Ectodermal cell (in vitro differentiated cells): Measurements from ENCODE around the gene CCDC85C.

Source experiments
- H3K27ac ChIP-seq: 2 replicates; pipeline ENCODE4 v1.7.0; 2013; ENCODE audit warnings: mild to moderate bottlenecking, low read depth, low read length; ENCODE audit not compliant: insufficient read depth, poor library complexity, severe bottlenecking
- H3K27me3 ChIP-seq: 2 replicates; pipeline ENCODE4 v1.7.0; 2013; ENCODE audit warnings: mild to moderate bottlenecking, low read length; ENCODE audit not compliant: insufficient read depth, control insufficient read depth, poor library complexity, severe bottlenecking
- H3K36me3 ChIP-seq: one replicate; pipeline ENCODE4 v1.7.0; 2013; ENCODE audit warnings: low read length; ENCODE audit not compliant: control insufficient read depth, insufficient read depth
- H3K4me1 ChIP-seq: one replicate; pipeline ENCODE4 v1.7.0; 2013; ENCODE audit warnings: low read length; ENCODE audit not compliant: control insufficient read depth, insufficient read depth
- H3K4me3 ChIP-seq: 2 replicates; pipeline ENCODE4 v1.7.0; 2013; ENCODE audit warnings: low read depth, low read length, control low read depth; ENCODE audit not compliant: insufficient read depth
- H3K9me3 ChIP-seq: 2 replicates; pipeline ENCODE4 v1.7.0; 2013; ENCODE audit warnings: mild to moderate bottlenecking, low read length, moderate library complexity; ENCODE audit not compliant: control insufficient read depth
- WGBS, 2 experiments: methylation state at CpG; one replicate each; pipeline ENCODE4 v1.1.7; 2013; ENCODE audit warnings: missing lambda C conversion rate in 2 of 2; 5-methylcytosine and 5-hydroxymethylcytosine counted together

The CCDC85C gene

DNA sequence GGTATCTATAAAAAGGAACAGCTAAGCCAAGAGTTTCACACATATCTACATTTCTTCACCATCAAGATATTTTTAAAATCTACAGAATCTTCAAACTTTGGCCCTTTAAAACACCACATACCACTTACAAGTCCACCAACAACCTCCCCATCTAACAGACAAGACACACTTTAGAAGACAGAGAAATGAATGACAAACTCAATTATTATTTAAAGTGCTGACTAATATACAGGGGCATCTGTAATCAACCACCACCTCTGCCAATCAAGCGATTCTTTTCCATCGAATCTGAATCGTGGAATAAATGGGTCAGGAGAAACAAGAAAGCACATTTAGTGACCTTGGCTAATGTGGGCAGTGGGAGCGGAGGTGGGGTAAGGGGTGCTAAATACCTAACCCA, 131.1 kb downstream of the CCDC85C start:
- WGBS, 2 experiments, result 80 to 91% methylated on average over 2 to 4 of the region's 4 CpGs
- no peaks in the 10 kb centered on the region for H3K9me3 ChIP-seq
- H3K4me3 ChIP-seq, result no peak overlapping the region
- no peaks in the 10 kb centered on the region for H3K4me1 ChIP-seq
- no peaks in the 10 kb centered on the region for H3K36me3 ChIP-seq
- no peaks in the 10 kb centered on the region for H3K27me3 ChIP-seq
- no peak overlapping the region for H3K27ac ChIP-seq

DNA sequence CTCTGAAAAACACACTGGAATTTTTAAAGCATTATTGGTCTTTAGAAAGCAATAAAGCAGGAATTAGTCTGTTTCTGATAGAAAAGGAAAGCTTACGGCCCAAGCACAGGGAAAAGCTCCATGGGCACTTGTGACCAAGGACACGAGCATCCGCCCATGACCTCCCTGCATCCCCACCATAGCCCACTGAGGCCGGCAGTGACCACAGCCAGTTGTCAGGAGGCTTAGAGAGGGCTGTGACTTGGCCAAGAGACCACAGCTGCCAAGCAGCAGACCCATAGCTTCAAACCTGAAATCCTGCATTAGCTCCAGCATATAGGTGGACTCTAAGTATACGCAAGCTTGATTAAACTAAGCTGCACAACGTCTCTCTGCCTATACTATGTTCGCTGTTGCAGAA, 132.3 kb downstream of the CCDC85C start:
- Histone ChIP-seq H3K27ac (no peak overlapping the region), H3K27me3 (no peaks in the 10 kb centered on the region), H3K36me3 (no peaks in the 10 kb centered on the region), H3K9me3 (no peaks in the 10 kb centered on the region), H3K4me3 (no peak overlapping the region), H3K4me1 (no peaks in the 10 kb centered on the region)
- WGBS, 2 experiments, result 94 to 96% methylated on average over 7 of the region's 7 CpGs

DNA sequence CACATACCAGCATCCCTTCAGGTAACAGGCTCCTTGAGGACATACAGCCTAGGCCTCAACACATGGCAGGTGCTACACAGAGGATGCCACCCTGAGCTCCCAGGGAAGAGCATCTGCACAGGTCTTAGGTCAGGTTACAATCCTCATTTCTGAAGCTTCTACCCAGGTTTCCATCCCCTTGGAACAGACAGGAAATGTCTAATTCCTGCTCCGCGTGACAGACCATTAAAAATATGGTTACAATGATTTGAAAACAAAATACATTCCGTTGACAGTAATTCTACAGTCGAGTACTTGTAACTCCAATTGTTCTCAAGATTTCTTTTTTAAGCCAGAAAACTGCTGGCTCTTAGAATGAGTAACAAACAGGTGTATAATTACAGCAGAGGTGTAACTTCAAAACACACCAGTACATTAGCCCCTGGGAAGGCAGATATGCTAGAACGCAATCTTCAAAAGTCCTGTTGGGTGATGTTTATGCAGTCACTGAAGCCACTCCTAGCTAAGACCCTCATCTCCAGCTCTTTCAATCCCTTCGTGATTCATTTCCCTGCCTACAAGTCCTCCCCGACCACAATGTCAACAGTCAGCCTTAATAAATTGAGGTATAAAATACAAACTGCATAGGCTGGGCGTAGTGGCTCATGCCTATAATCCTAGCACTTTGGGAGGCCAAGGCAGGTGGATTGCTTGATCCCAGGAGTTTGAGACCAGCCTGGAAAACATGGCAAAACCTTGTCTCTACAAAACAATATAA, 135.0 kb downstream of the CCDC85C start:
- Histone ChIP-seq H3K27me3 (no peaks in the 10 kb centered on the region), H3K36me3 (no peaks in the 10 kb centered on the region), H3K9me3 (no peaks in the 10 kb centered on the region), H3K4me3 (no peak overlapping the region), H3K27ac (no peak overlapping the region), H3K4me1 (no peaks in the 10 kb centered on the region)
- 90 to 98% methylated on average over 8 of the region's 8 CpGs for WGBS, 2 experiments

DNA sequence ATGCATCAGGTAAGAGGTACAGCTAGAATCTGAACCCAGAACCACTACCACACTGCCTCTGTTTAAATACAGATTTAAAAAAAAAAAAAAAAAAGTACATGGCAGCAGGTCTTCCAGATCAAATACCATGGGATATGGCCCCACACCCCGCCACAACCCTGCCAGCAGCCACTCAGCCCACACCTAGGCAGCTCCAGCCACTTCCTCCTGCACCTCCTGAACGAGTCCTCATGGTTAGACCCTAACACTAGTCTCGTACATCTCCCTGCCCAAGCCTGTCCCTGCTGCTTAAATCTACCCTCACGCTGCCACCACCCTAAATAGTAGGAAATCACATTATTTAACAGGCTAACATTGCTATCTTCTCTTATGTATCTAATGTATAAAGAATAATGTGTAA, 135.9 kb downstream of the CCDC85C start:
- no peaks in the 10 kb centered on the region for H3K36me3 ChIP-seq
- no peaks in the 10 kb centered on the region for H3K27me3 ChIP-seq
- WGBS, 2 experiments, result 96 to 98% methylated on average over 4 of the region's 4 CpGs
- no peaks in the 10 kb centered on the region for H3K9me3 ChIP-seq
- H3K27ac ChIP-seq, result no peak overlapping the region
- H3K4me1 ChIP-seq, result no peaks in the 10 kb centered on the region
- H3K4me3 ChIP-seq, result no peak overlapping the region

DNA sequence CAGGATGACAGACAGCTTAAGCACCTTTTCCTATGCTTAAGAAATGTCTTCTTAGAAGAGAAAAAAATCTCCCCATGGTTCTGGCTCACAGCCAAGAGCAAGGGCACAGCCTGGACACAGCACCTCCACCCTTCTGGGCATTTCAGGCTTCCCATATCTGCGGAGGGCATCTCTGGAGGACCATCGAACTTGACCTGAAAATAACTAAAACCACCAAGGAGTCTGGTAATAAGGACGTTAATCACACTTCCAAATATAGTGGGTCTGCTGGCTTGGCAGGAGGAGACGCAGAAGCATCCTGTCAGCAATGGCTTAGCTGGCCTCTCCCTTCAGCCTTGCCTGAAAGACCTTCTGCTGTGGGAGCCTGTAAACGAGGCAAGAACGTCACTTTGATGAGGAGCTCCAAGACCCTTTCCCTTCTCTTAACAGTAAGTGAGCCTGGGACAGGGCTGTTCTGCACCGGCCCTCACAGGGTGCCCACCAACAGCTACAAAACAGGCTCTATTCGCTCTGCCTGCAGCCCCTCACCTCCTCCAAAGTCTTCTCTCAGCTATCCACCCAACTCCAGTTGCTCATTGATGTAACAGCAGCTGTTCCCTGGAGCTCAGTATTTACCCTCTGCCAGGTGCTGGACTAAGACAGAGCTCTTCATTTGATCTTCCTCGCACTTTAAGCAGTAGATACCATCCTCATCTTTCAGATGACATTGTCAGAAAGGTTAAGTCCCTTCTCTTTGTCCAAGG, 136.5 kb downstream of the CCDC85C start:
- Histone ChIP-seq H3K9me3 (no peaks in the 10 kb centered on the region), H3K4me1 (no peaks in the 10 kb centered on the region), H3K27ac (no peak overlapping the region), H3K4me3 (no peak overlapping the region), H3K27me3 (no peaks in the 10 kb centered on the region), H3K36me3 (no peaks in the 10 kb centered on the region)
- 89 to 92% methylated on average over 9 of the region's 9 CpGs for WGBS, 2 experiments

DNA sequence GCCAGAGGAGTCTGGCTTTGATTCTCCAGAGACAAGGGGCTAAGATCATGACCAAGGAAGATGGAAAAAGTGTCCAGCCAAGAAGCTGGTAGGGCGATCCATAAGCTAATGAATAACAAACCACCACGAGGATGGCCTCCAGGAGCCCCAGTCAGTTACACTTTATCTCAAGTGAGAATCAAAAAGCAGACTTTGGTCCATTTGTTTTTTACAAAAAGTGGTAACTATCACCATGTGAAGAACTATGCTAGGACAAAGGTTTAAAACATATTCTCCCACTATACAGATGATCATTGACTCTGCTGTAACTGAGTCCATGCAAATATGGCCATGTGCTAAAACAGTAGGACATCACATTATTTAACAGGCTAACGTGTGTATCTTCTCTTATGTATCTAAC, 137.2 kb downstream of the CCDC85C start:
- Histone ChIP-seq H3K4me1 (no peaks in the 10 kb centered on the region), H3K36me3 (no peaks in the 10 kb centered on the region), H3K27me3 (no peaks in the 10 kb centered on the region), H3K9me3 (no peaks in the 10 kb centered on the region), H3K4me3 (no peak overlapping the region), H3K27ac (no peak overlapping the region)
- 90 to 95% methylated on average over 2 to 3 of the region's 3 CpGs for WGBS, 2 experiments

DNA sequence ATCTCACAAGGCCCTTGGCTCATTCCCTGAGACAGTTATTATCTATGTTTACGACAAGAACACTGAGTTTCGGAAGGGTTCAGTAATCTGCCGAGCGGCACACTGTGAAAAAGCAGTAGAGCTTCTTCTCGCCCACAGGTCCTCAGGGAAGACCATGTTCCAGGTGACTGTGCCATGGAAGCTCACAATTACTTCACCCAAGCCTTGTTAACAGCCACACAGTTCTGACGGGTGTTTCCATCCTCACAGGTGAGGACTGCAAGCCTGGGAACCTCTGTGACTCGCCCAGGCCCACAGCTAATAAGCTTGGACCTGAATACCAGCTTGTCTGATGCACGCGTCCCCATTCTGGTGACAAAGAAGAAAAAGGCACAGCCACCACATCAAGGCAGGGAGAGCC, 138.7 kb downstream of the CCDC85C start:
- Histone ChIP-seq H3K4me3 (no peak overlapping the region), H3K36me3 (no peaks in the 10 kb centered on the region), H3K27me3 (no peaks in the 10 kb centered on the region), H3K9me3 (no peaks in the 10 kb centered on the region), H3K27ac (no peak overlapping the region), H3K4me1 (no peaks in the 10 kb centered on the region)
- 96 to 97% methylated on average over 9 of the region's 9 CpGs for WGBS, 2 experiments

DNA sequence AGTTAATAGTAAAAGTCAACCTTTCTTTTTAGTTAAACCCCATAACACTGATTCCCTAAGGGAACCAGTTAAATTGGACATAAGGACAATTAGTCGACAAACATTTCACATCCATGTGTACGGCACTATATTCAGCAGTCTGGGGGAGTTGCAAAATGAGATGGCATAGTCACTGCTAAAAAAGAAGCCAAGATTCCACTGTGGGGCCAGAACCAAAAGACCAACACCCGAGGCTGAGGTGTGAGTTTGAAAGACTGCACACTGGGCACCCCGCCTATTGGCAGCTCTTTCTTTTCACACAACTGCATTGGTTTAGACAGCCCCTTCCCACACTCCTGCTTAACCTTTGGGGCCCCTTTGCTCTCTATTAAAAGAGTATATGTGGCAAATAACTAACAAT, 140.0 kb downstream of the CCDC85C start:
- H3K27ac ChIP-seq, result peak overlapping the region; percentile 44
- H3K4me3 ChIP-seq, result no peak overlapping the region
- 87 to 90% methylated on average over 4 of the region's 4 CpGs for WGBS, 2 experiments
- no peaks in the 10 kb centered on the region for H3K9me3 ChIP-seq
- no peaks in the 10 kb centered on the region for H3K36me3 ChIP-seq
- H3K27me3 ChIP-seq, result no peaks in the 10 kb centered on the region
- no peaks in the 10 kb centered on the region for H3K4me1 ChIP-seq

DNA sequence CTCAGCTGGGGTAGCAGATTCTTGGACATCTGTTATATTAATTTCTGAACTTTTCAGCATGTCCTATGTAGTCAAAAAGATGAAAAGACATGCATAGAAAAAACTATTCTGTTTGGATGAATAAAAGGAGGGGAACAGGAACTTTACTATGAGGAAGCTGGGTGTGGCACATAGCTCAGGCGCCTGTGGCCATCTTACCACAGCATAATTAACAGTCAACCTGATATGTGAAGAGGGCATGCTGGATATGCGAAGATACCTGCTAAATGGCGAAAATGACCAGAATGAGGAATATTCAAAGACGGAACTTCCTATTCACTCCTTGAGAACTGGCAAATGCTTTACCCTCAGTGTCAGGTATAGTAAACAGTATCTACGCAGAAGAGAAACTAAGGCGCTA, 141.8 kb downstream of the CCDC85C start:
- 69 to 71% methylated on average over 6 of the region's 6 CpGs for WGBS, 2 experiments
- peaks cover 9% of the 10 kb centered on the region for H3K36me3 ChIP-seq
- no peak overlapping the region for H3K4me3 ChIP-seq
- H3K9me3 ChIP-seq, result no peaks in the 10 kb centered on the region
- no peak overlapping the region for H3K27ac ChIP-seq
- H3K4me1 ChIP-seq, result no peaks in the 10 kb centered on the region
- no peaks in the 10 kb centered on the region for H3K27me3 ChIP-seq

DNA sequence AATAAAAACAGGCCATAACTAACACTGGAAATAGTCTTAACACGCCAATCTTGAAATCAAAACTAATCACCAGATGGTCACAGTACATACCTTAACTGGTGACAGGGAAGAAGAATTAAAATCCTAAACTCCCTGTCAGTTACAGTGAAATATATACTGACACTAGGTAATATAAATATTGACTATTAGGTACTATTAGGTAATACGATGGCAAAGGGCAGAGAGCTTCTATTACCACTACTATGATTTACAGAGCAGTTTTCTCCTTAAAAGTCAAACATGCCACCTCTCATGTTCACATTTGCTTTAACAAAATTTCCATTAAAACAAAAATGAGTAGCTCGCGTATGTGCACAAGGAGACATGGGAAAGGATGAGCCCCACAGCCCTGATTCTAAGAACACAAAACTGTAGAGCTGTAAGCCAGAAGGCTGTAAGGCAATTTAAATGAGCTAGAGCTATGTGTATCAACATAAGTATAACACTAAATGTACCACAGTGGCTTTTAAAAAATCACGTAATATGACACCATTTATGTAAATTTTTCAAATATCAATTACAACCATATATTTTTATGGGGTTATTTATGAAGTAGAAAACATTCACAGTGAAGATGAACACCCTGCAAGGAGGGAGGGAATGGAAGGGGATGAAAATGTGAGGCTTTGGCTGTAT, 142.5 kb downstream of the CCDC85C start:
- H3K4me1 ChIP-seq, result no peaks in the 10 kb centered on the region
- H3K4me3 ChIP-seq, result no peak overlapping the region
- no peaks in the 10 kb centered on the region for H3K27me3 ChIP-seq
- WGBS, 2 experiments, result 92 to 98% methylated on average over 3 to 4 of the region's 5 CpGs
- no peak overlapping the region for H3K27ac ChIP-seq
- H3K9me3 ChIP-seq, result no peaks in the 10 kb centered on the region
- H3K36me3 ChIP-seq, result peaks cover 16% of the 10 kb centered on the region
